ENCODE results near the gene PDGFRB. TPM values are rescaled to one million over a fixed set of nuclear protein-coding genes. Genes with fewer than 3 reads are reported as not detected.

The PDGFRB gene
- polyA plus RNA-seq, 3 donors: 0.04 to 0.99 (median 0.20) TPM

DNA sequence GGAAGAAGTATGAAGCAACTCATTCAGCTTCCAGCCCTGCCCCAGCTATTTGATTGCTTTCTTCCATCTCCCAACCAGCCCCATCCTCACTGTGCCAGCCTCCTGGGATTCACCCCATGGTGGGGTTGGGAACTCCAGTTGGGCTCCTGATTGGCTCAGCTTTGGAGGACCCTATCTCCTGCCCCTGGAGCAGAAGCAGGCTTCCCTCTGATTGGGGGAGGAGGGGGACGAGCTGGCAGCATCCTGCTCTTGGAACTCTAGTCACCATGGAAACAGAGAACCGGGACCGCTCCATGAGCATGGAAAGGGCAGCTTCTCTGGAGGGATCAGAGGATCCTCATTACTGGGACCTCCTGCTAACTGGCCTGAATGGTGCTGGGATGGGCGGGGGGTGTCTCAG, 36.8 kb upstream of the PDGFRB start:
- peaks cover 24 to 46% of the 10 kb centered on the region in 2 donors for H3K27me3 ChIP-seq (ENCODE audit: control insufficient read depth in 2 of 2, insufficient read depth in 2 of 2, low read length in 2 of 2)

DNA sequence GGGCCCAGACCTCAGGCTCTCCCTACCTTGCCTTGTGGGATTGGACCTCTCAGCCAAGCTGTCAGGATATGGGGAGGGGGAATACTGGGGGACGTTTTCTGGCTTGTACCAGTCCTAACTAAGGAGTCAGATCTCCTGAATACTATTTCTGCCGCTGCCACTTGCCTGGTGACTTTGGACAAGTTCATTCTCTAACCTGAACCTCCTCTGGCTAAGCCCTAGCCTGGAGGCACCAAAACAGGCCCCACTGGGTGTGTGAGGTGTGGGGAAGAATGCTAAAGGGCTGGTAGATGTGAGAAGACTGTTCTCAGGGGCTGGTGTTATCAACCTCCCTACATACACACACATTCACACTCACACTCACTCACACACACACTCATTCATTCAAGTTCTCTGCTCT, 35.3 kb upstream of the PDGFRB start:
- Mint-ChIP-seq H3K9me3 (peaks cover 0 to 3% (median 0%) of the 10 kb centered on the region in 7 donors), H3K27ac (no peak overlapping the region), H3K27me3 (ENCODE audit: low read depth in 3 of 3) (peaks cover 40 to 59% (median 58%) of the 10 kb centered on the region in 3 donors), H3K4me1 (peaks cover 18% of the 10 kb centered on the region), H3K4me3 (peak overlapping the region in 1 of 2 donors; percentile 67), H3K36me3 (no peaks in the 10 kb centered on the region)
- intact Hi-C loops (cut with micrococcal nuclease): no loop called here
- H3K79me2 ChIP-seq (ENCODE audit: insufficient read depth, low read length): no peaks in the 10 kb centered on the region
- TF ChIP-seq, protein P1, sequence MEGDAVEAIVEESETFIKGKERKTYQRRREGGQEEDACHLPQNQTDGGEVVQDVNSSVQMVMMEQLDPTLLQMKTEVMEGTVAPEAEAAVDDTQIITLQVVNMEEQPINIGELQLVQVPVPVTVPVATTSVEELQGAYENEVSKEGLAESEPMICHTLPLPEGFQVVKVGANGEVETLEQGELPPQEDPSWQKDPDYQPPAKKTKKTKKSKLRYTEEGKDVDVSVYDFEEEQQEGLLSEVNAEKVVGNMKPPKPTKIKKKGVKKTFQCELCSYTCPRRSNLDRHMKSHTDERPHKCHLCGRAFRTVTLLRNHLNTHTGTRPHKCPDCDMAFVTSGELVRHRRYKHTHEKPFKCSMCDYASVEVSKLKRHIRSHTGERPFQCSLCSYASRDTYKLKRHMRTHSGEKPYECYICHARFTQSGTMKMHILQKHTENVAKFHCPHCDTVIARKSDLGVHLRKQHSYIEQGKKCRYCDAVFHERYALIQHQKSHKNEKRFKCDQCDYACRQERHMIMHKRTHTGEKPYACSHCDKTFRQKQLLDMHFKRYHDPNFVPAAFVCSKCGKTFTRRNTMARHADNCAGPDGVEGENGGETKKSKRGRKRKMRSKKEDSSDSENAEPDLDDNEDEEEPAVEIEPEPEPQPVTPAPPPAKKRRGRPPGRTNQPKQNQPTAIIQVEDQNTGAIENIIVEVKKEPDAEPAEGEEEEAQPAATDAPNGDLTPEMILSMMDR (IDR thresholded peaks at IDR 0.05): no peak
- no peaks in the 10 kb centered on the region for H3K9me3 ChIP-seq (replicated peaks in 1 of 2; ENCODE audit: control insufficient read depth in 1 of 2, insufficient read depth in 1 of 2, low read length in 2 of 2)
- no peak overlapping the region for H3K4me3 ChIP-seq (replicated peaks in 1 of 3; ENCODE audit: low read depth in 2 of 3, low read length in 3 of 3)
- H3K36me3 ChIP-seq (replicated peaks in 1 of 2; ENCODE audit: control insufficient read depth in 1 of 2, insufficient read depth in 2 of 2, low read length in 2 of 2): no peaks in the 10 kb centered on the region
- DNase-seq: no peak
- H3K27me3 ChIP-seq (ENCODE audit: control insufficient read depth in 2 of 2, insufficient read depth in 2 of 2, low read length in 2 of 2): peaks cover 24 to 46% of the 10 kb centered on the region in 2 donors
- peaks cover 9 to 10% of the 10 kb centered on the region in 2 donors for H3K4me1 ChIP-seq (ENCODE audit: control insufficient read depth in 1 of 2, insufficient read depth in 2 of 2, low read length in 2 of 2)
- no peak overlapping the region for H3K27ac ChIP-seq (ENCODE audit: low read depth in 1 of 2, low read length in 2 of 2)
- H3K9ac ChIP-seq (ENCODE audit: insufficient read depth, low read length, poor library complexity, severe bottlenecking): no peak overlapping the region
- no peak overlapping the region for H2AFZ ChIP-seq (ENCODE audit: insufficient read depth, low read depth, low read length, poor library complexity, severe bottlenecking)
- WGBS (ENCODE audit: insufficient coverage): 100% methylated on average over 1 of the region's 2 CpGs
- H4K20me1 ChIP-seq (ENCODE audit: insufficient read depth, low read length): no peaks in the 10 kb centered on the region
- no peak overlapping the region for H3K4me2 ChIP-seq (replicated peaks; ENCODE audit: extremely low read depth, low read length, poor library complexity, severe bottlenecking)

More for the DNA sequence above, 36.8 kb upstream of the PDGFRB start:
- Mint-ChIP-seq H3K4me1 (peaks cover 8% of the 10 kb centered on the region), H3K9me3 (peaks cover 0 to 3% (median 0%) of the 10 kb centered on the region in 7 donors), H3K27me3 (ENCODE audit: low read depth in 3 of 3) (peaks cover 45 to 61% (median 55%) of the 10 kb centered on the region in 3 donors), H3K36me3 (no peaks in the 10 kb centered on the region), H3K4me3 (no peak overlapping the region), H3K27ac (peak overlapping the region in 1 of 7 donors; percentile 7)
- H4K20me1 ChIP-seq (ENCODE audit: insufficient read depth, low read length): no peaks in the 10 kb centered on the region
- H3K9ac ChIP-seq (ENCODE audit: insufficient read depth, low read length, poor library complexity, severe bottlenecking): no peak overlapping the region
- intact Hi-C loops (cut with micrococcal nuclease): no loop called here
- H3K4me1 ChIP-seq (ENCODE audit: control insufficient read depth in 1 of 2, insufficient read depth in 2 of 2, low read length in 2 of 2): no peaks in the 10 kb centered on the region
- no peak overlapping the region for H3K4me3 ChIP-seq (replicated peaks in 1 of 3; ENCODE audit: low read depth in 2 of 3, low read length in 3 of 3)
- no peaks in the 10 kb centered on the region for H3K36me3 ChIP-seq (replicated peaks in 1 of 2; ENCODE audit: control insufficient read depth in 1 of 2, insufficient read depth in 2 of 2, low read length in 2 of 2)
- DNase-seq: no peak
- TF ChIP-seq, protein P1 (IDR thresholded peaks at IDR 0.05): no peak
- no peaks in the 10 kb centered on the region for H3K9me3 ChIP-seq (replicated peaks in 1 of 2; ENCODE audit: control insufficient read depth in 1 of 2, insufficient read depth in 1 of 2, low read length in 2 of 2)
- H3K79me2 ChIP-seq (ENCODE audit: insufficient read depth, low read length): no peaks in the 10 kb centered on the region
- H2AFZ ChIP-seq (ENCODE audit: insufficient read depth, low read depth, low read length, poor library complexity, severe bottlenecking): no peak overlapping the region
- H3K27ac ChIP-seq (ENCODE audit: low read depth in 1 of 2, low read length in 2 of 2): no peak overlapping the region
- 100% methylated on average over 2 of the region's 4 CpGs for WGBS (ENCODE audit: insufficient coverage)
- H3K4me2 ChIP-seq (replicated peaks; ENCODE audit: extremely low read depth, low read length, poor library complexity, severe bottlenecking): no peak overlapping the region
